ENCODE data around the gene KIAA1671.

KIAA1671 gene

DNA sequence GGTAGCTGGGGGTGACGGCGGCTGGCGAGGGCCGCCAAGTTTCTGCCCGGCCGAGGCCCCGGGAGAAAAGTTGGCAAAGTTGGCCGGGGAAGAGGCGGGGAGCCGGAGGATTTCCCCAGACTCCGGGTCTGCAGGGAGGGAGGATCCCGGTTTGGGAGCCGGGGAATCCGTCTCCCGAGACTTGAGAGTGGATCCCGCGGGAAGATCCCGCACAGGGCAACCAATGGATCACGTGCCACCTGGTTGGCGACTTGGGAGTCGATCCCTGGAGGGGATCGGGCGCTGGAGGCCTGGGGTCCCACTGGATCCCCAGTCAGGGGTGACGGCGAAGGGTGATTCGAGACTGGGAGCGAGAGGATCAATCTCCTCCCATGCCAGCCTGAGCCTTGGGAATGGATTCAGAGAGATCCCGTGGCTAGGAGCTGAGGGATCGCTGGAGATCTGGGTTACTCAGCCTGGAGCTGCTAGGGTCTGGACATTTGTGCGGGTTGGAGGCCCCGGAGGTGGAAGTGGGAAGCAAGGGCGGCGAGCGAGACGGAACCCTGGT, 394 bp downstream of the KIAA1671 start:
- H3K27me3 ChIP-seq (ENCODE audit: low read length): no peaks in the 10 kb centered on the region
- no peaks in the 10 kb centered on the region for H3K9me3 ChIP-seq (ENCODE audit: insufficient read depth, low read length)
- H3F3A ChIP-seq (ENCODE audit: insufficient read depth): no peaks in the 10 kb centered on the region
- no peaks in the 10 kb centered on the region for H3K9me2 ChIP-seq (replicated peaks; ENCODE audit: insufficient read depth, low read length)
- no peak overlapping the region for H3K4me3 ChIP-seq (ENCODE audit: insufficient read depth, low read length, poor library complexity, severe bottlenecking)
- no peak overlapping the region for H3K27ac ChIP-seq (ENCODE audit: low read depth, low read length)
- no peak overlapping the region for H3K9ac ChIP-seq (ENCODE audit: low read length)
- no peak overlapping the region for H3K4me2 ChIP-seq (ENCODE audit: low read depth, low read length, poor library complexity, severe bottlenecking)
- H2AFZ ChIP-seq (ENCODE audit: low read depth, low read length, severe bottlenecking): no peak overlapping the region
- no peak for TF ChIP-seq EZH2phosphoT487 (conservative IDR thresholded peaks at IDR 0.05; ENCODE audit: low read length)
- TF ChIP-seq, protein P1, sequence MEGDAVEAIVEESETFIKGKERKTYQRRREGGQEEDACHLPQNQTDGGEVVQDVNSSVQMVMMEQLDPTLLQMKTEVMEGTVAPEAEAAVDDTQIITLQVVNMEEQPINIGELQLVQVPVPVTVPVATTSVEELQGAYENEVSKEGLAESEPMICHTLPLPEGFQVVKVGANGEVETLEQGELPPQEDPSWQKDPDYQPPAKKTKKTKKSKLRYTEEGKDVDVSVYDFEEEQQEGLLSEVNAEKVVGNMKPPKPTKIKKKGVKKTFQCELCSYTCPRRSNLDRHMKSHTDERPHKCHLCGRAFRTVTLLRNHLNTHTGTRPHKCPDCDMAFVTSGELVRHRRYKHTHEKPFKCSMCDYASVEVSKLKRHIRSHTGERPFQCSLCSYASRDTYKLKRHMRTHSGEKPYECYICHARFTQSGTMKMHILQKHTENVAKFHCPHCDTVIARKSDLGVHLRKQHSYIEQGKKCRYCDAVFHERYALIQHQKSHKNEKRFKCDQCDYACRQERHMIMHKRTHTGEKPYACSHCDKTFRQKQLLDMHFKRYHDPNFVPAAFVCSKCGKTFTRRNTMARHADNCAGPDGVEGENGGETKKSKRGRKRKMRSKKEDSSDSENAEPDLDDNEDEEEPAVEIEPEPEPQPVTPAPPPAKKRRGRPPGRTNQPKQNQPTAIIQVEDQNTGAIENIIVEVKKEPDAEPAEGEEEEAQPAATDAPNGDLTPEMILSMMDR (IDR thresholded peaks at IDR 0.05; ENCODE audit: insufficient read depth, low read length, poor library complexity, severe bottlenecking): no peak
- no peaks in the 10 kb centered on the region for H3K36me3 ChIP-seq (ENCODE audit: low read length)
- no peaks in the 10 kb centered on the region for H3K79me2 ChIP-seq (ENCODE audit: insufficient read depth, low read length)
- no peaks in the 10 kb centered on the region for H4K20me1 ChIP-seq (ENCODE audit: low read depth, low read length)

DNA sequence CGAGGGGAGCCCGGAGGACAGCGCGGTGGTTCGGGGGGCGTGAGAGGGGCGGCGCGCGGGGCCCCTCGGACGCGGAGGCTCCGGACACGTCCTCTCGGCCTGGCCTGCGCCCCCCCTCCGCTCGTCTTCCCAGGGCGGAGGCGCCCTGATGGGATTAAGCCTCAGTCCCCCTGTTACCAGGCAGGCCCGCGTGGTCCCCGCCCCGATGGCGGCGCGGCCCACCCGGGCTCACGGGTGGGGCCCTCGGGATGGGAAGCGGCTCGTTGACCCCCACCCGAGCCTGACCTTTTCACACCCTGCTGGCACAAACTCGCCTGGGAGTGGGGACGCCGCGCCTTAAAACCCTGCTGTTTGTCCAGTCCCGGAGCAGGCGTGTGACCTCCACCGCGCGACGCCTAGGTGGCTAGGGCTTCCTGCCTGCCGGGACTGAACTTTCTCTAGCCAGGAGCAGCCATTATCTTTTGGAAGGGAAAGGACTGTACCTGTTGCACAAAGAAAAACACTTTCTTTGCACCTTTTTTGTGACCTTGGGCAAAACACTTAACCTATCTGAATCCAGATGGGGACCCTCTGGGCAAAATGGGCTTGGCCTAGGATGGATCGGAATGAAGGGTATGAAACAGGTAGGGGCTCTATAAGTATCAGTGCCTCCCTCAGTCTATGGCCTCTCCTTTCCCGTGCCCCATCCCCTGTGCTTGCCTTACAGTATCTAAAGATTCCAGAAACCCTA, 1.0 kb downstream of the KIAA1671 start:
- Histone ChIP-seq H3K27me3 (ENCODE audit: low read length) (no peaks in the 10 kb centered on the region), H4K20me1 (ENCODE audit: low read depth, low read length) (no peaks in the 10 kb centered on the region), H3K9ac (ENCODE audit: low read length) (no peak overlapping the region), H3K9me3 (ENCODE audit: insufficient read depth, low read length) (no peaks in the 10 kb centered on the region), H3K79me2 (ENCODE audit: insufficient read depth, low read length) (no peaks in the 10 kb centered on the region), H3K9me2 (replicated peaks; ENCODE audit: insufficient read depth, low read length) (no peaks in the 10 kb centered on the region), H3K4me3 (ENCODE audit: insufficient read depth, low read length, poor library complexity, severe bottlenecking) (no peak overlapping the region), H2AFZ (ENCODE audit: low read depth, low read length, severe bottlenecking) (no peak overlapping the region), H3K27ac (ENCODE audit: low read depth, low read length) (no peak overlapping the region), H3K4me2 (ENCODE audit: low read depth, low read length, poor library complexity, severe bottlenecking) (no peak overlapping the region), H3K36me3 (ENCODE audit: low read length) (no peaks in the 10 kb centered on the region), H3F3A (ENCODE audit: insufficient read depth) (no peaks in the 10 kb centered on the region)
- no peak for TF ChIP-seq EZH2phosphoT487 (conservative IDR thresholded peaks at IDR 0.05; ENCODE audit: low read length)
- TF ChIP-seq, protein P1 (IDR thresholded peaks at IDR 0.05; ENCODE audit: insufficient read depth, low read length, poor library complexity, severe bottlenecking): no peak

DNA sequence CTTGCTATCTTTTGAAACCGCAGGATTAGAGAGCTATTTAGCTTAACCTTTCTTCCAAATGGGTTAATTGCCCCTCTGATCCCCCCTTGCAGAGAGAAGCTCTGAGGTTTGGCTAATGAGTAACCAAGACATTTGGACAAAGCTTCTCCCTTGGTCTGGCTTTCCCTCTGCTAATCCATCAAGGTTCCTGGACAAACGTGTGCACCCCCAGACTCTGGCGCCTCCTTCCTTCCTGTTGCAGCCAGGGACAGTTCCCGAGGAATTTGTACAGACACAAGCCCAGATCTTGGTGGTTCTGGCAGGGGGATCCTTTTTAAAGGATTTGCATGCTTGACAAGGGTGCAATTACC, 1.6 kb downstream of the KIAA1671 start:
- Histone ChIP-seq H2AFZ (ENCODE audit: low read depth, low read length, severe bottlenecking) (no peak overlapping the region), H3K9ac (ENCODE audit: low read length) (no peak overlapping the region), H4K20me1 (ENCODE audit: low read depth, low read length) (no peaks in the 10 kb centered on the region), H3F3A (ENCODE audit: insufficient read depth) (no peaks in the 10 kb centered on the region), H3K4me2 (ENCODE audit: low read depth, low read length, poor library complexity, severe bottlenecking) (no peak overlapping the region), H3K9me2 (replicated peaks; ENCODE audit: insufficient read depth, low read length) (no peaks in the 10 kb centered on the region), H3K79me2 (ENCODE audit: insufficient read depth, low read length) (no peaks in the 10 kb centered on the region), H3K27ac (ENCODE audit: low read depth, low read length) (no peak overlapping the region), H3K27me3 (ENCODE audit: low read length) (no peaks in the 10 kb centered on the region), H3K36me3 (ENCODE audit: low read length) (no peaks in the 10 kb centered on the region), H3K4me3 (ENCODE audit: insufficient read depth, low read length, poor library complexity, severe bottlenecking) (no peak overlapping the region), H3K9me3 (ENCODE audit: insufficient read depth, low read length) (no peaks in the 10 kb centered on the region)
- TF ChIP-seq, protein P1 (IDR thresholded peaks at IDR 0.05; ENCODE audit: insufficient read depth, low read length, poor library complexity, severe bottlenecking): no peak
- TF ChIP-seq EZH2phosphoT487 (conservative IDR thresholded peaks at IDR 0.05; ENCODE audit: low read length): no peak

Measured in SU-DHL-6 (cell line).